ENCODE data around the gene CACNA1B. TPM values are rescaled to one million over a fixed set of nuclear protein-coding genes. Genes with fewer than 3 reads are reported as not detected.
A peak's percentile ranks its signal among the peaks of the same experiment; 100 is the strongest.

CACNA1B gene
- total and polyA plus RNA-seq, 9 of the 15 experiments (the other 6 are each of a cell fraction or from before 2014, with no cell fraction given): 0.01 to 0.04 TPM; not detected in 7

- TF ChIP-seq TRIM28 (IDR thresholded peaks at IDR 0.05) (no peak), DEAF1 (CRISPR knock-in tag; IDR thresholded peaks at IDR 0.05) (no peak), ZNF511 (CRISPR knock-in tag; IDR thresholded peaks at IDR 0.05) (no peak), SNRNP70 (optimal IDR thresholded peaks at IDR 0.05; ENCODE audit: low read depth, low read length) (no peak), ZNF23 (CRISPR knock-in tag; IDR thresholded peaks at IDR 0.05) (no peak), ZNF41 (CRISPR knock-in tag; conservative IDR thresholded peaks at IDR 0.05) (no peak), BRF1 (IDR thresholded peaks at IDR 0.05; ENCODE audit: borderline replicate concordance, extremely low read depth, insufficient read length) (no peak)
- no peak for FAIRE-seq
- H4K20me1 ChIP-seq (replicated peaks; ENCODE audit: control insufficient read depth, insufficient read depth, low read length): peaks cover 13% of the 10 kb centered on the region
- H3K4me1 ChIP-seq (replicated peaks in 1 of 2; ENCODE audit: control insufficient read depth in 2 of 2, insufficient read depth in 2 of 2, low read length in 2 of 2): peaks cover 0 to 3% of the 10 kb centered on the region in 2 experiments; a peak in 1 of 5 replicates
- H3K36me3 ChIP-seq (ENCODE audit: control insufficient read depth, insufficient read depth, low read length): no peaks in the 10 kb centered on the region
- WGBS (ENCODE audit: insufficient coverage, low coverage, missing lambda C conversion rate): 0% methylated on average over 4 of the region's 8 CpGs
- ATAC-seq: no peak
- no peaks in the 10 kb centered on the region for H3K79me2 ChIP-seq (ENCODE audit: control insufficient read depth, insufficient read depth, low read length)
- no peaks in the 10 kb centered on the region for H3K9me1 ChIP-seq (ENCODE audit: control insufficient read depth, insufficient read depth, low read length)
- ChIA-PET CTCF (ENCODE audit: low intra/inter-chr PET ratio) (no interaction called here), POLR2A (interaction anchor here (0.6 to 1.0 kb wide), 2 partner anchors 10 to 22 kb away, joined by 3 read pairs; no protein-coding TSS in a partner anchor)
- no peak overlapping the region for H3K4me3 ChIP-seq
- no peak overlapping the region for H3K4me2 ChIP-seq (ENCODE audit: insufficient read depth, low read length)
- peak in 1 of 4 experiments; percentile 2 for DNase-seq (ENCODE audit: extremely low read depth in 1 of 4, low spot score in 3 of 4)
- intact Hi-C loops (cut with micrococcal nuclease) (no loop called here), in situ Hi-C loops (cut with MboI) (no loop called here)
- H2AFZ ChIP-seq (ENCODE audit: low read depth, low read length): no peak overlapping the region
- H3K27me3 ChIP-seq (ENCODE audit: control insufficient read depth in 2 of 2, insufficient read depth in 2 of 2, low read length in 2 of 2): peaks cover 3 to 81% of the 10 kb centered on the region in 2 experiments; a peak in 4 of 5 replicates
- no peak overlapping the region; a peak in 1 of 4 replicates for H3K9ac ChIP-seq (ENCODE audit: insufficient read depth in 1 of 2, low read depth in 2 of 2, low read length in 2 of 2)
- no TSS peak for BruUV-seq (replicated peaks)
- no peaks in the 10 kb centered on the region for H3K9me3 ChIP-seq (replicated peaks; ENCODE audit: control insufficient read depth, insufficient read depth, low read depth, low read length)
- H3K27ac ChIP-seq (ENCODE audit: extremely low read depth, low read depth, low read length): no peak overlapping the region
These were observed 133.3 kb downstream of the CACNA1B start for GRCh38 chr9:138010861-138011260.
